Left lung (tissue), 10 donors: ENCODE measurements around the gene MAN1A1. TPM values are rescaled to one million over a fixed set of nuclear protein-coding genes. Genes with fewer than 3 reads are reported as not detected.

ENCODE experiments used
- ATAC-seq: fragments of 200-7000 bp; cut with Tn5 transposase; one replicate; pipeline ENCODE4 v1.9.1; 2020; ENCODE audit warnings: moderate library complexity
- DNase-seq, 4 donors: peaks; one replicate each; pipeline ENCODE4 v3.0.0-alpha.2; 2013 to 2020
- H3K27ac ChIP-seq, 2 donors: fragments of 200-600 bp; sonication (generic) in 1 of 2; one replicate each; pipeline versions ENCODE4 v1.5.0 to v1.8.0; 2020 to 2021
- H3K27me3 ChIP-seq, 2 donors: fragments of 200-600 bp; sonication (generic) in 1 of 2; one replicate each; pipeline versions ENCODE4 v1.5.0 to v1.8.0; 2020 to 2021
- H3K36me3 ChIP-seq, 2 donors: fragments of 200-600 bp; sonication (generic) in 1 of 2; one replicate each; pipeline versions ENCODE4 v1.5.0 to v1.8.0; 2020 to 2021
- H3K4me1 ChIP-seq, 2 donors: fragments of 200-600 bp; one replicate each; pipeline ENCODE4 v1.8.0; 2021
- H3K4me3 ChIP-seq, 2 donors: fragments of 200-600 bp; sonication (generic) in 1 of 2; one replicate each; pipeline versions ENCODE4 v1.5.0 to v1.8.0; 2020 to 2021; ENCODE audit warnings: mild to moderate bottlenecking in 1 of 2
- H3K9me3 ChIP-seq, 2 donors: fragments of 200-600 bp; sonication (generic) in 1 of 2; one replicate each; pipeline versions ENCODE4 v1.5.0 to v1.8.0; 2020 to 2021
- CTCF ChIP-seq, 2 donors: fragments of 200-600 bp; sonication (generic) in 1 of 2; IDR thresholded peaks; one replicate each; pipeline versions ENCODE4 v1.5.0 to v1.8.0; 2021; ENCODE audit warnings: antibody characterized with exemption in 2 of 2
- intact Hi-C, 2 donors: fragments of 100-400 bp; cut with DNase I; formaldehyde crosslinking; loops; one replicate each; pipeline versions ENCODE4 v1.11.2 to v1.14.2; 2022
- polyA plus RNA-seq, 6 donors: library from polyadenylated mRNA; unstranded; fragments of 120-200 nt; gene quantifications; one replicate each; pipeline ENCODE4 v1.2.1, GENCODE V29; 2013; ENCODE audit not compliant: insufficient read length in 6 of 6
- total RNA-seq, 2 donors: library from RNA; stranded (reverse); fragmentation: NEBNext Ultra II Directional; extraction: Animal tissue kit (Norgen Biotek cat#: 25700); gene quantifications; one replicate each; pipeline ENCODE4 v1.2.1, GENCODE V29; 2021
- donor health status: DM: no; HTN: yes; CAD: no.
- donor health status: DM: no; HTN: no; CAD: no.

The MAN1A1 gene
- total and polyA plus RNA-seq, 8 donors: 49.6 to 76.6 (median 58.1) TPM

- Histone ChIP-seq H3K36me3 (no peaks in the 10 kb centered on the region), H3K4me1 (peaks cover 0 to 23% of the 10 kb centered on the region in 2 donors), H3K4me3 (no peak overlapping the region), H3K27ac (no peak overlapping the region), H3K27me3 (no peaks in the 10 kb centered on the region), H3K9me3 (peaks cover 0 to 2% of the 10 kb centered on the region in 2 donors)
- intact Hi-C loops: no loop called here
- TF ChIP-seq CTCF (IDR thresholded peaks at IDR 0.05): no peak
- ATAC-seq: no peak
- no peak for DNase-seq
Measured at GRCh38 chr6:119257726-119258125, 91.8 kb downstream of the MAN1A1 start.

- DNase-seq (no peak), ATAC-seq (no peak)
- Histone ChIP-seq H3K27ac (no peak overlapping the region), H3K9me3 (no peaks in the 10 kb centered on the region), H3K36me3 (no peaks in the 10 kb centered on the region), H3K4me3 (no peak overlapping the region), H3K27me3 (no peaks in the 10 kb centered on the region), H3K4me1 (peaks cover 0 to 23% of the 10 kb centered on the region in 2 donors)
- TF ChIP-seq CTCF (IDR thresholded peaks at IDR 0.05): no peak
- intact Hi-C loops: no loop called here
Measured at GRCh38 chr6:119256978-119257462, 92.5 kb downstream of the MAN1A1 start.

DNA sequence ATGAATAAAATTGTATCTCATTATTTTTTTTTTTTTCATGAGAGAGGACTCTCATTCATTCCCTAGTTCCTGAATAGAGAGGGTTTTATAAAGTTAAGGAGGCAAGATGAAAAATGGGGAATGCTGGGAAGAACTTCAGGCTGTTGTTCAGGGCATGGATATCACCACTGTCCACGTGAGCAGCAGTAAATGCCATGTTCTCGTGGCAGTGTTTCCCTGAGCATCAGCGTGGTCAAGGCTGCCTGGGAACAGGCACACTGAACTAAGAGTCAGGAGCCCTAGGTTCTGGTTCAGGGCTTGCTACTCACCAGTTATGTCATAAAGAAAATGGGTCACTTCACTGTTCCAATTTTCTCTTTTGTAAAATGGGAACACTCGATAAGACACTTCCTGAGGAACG lies 93.2 kb downstream of the MAN1A1 start:
- Histone ChIP-seq H3K27ac (no peak overlapping the region), H3K4me1 (peaks cover 0 to 21% of the 10 kb centered on the region in 2 donors), H3K9me3 (no peaks in the 10 kb centered on the region), H3K36me3 (no peaks in the 10 kb centered on the region), H3K4me3 (no peak overlapping the region), H3K27me3 (no peaks in the 10 kb centered on the region)
- intact Hi-C loops: no loop called here
- DNase-seq (no peak), ATAC-seq (no peak)
- TF ChIP-seq CTCF (IDR thresholded peaks at IDR 0.05): no peak

GRCh38 chr6:119255492-119255891 lies 94.1 kb downstream of the MAN1A1 start:
- H3K27ac ChIP-seq: no peak overlapping the region
- TF ChIP-seq CTCF (IDR thresholded peaks at IDR 0.05): no peak
- H3K4me3 ChIP-seq: no peak overlapping the region
- no peaks in the 10 kb centered on the region for H3K36me3 ChIP-seq
- H3K4me1 ChIP-seq: peaks cover 0 to 14% of the 10 kb centered on the region in 2 donors
- intact Hi-C loops: no loop called here
- ATAC-seq (no peak), DNase-seq (no peak)
- H3K27me3 ChIP-seq: no peaks in the 10 kb centered on the region
- H3K9me3 ChIP-seq: no peaks in the 10 kb centered on the region

DNA sequence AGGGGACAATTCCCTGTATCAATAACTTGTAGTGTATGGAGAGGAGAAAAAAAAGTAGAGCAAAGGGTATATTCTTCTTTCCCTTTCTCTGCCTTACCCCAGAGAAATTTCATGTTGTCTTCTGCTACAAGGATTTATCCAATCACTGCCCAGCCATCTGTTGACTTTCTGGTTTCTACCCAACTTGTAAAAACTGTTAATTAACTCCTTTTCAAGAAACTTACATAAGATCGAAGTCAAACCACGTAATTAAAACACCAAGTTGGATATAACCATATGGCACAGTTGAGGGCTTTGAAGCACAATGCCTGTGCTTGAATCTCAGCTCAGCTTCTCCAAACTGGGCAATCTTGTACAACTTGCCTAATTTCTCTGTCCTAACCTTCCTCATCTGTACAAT lies 99.5 kb downstream of the MAN1A1 start:
- Histone ChIP-seq H3K9me3 (no peaks in the 10 kb centered on the region), H3K4me1 (no peaks in the 10 kb centered on the region), H3K27ac (no peak overlapping the region), H3K27me3 (no peaks in the 10 kb centered on the region), H3K36me3 (peaks cover 0 to 20% of the 10 kb centered on the region in 2 donors), H3K4me3 (no peak overlapping the region)
- intact Hi-C loops: no loop called here
- no peak for ATAC-seq
- no peak for TF ChIP-seq CTCF (IDR thresholded peaks at IDR 0.05)
- DNase-seq: no peak
